C4-2B (cell line): ENCODE data around the gene PPP1R18.

Experiments
- H3K27ac ChIP-seq: fragments of 450-650 bp; 2 replicates; pipeline ENCODE4 v1.5.1; 2017
- ZFX ChIP-seq: fragments of 450-650 bp; IDR thresholded peaks from 2 replicates; pipeline ENCODE4 v1.6.1; 2017
- TF ChIP-seq, protein P1 (sequence below): fragments of 450-650 bp; conservative IDR thresholded peaks from 2 replicates; pipeline ENCODE4 v1.5.1; 2017; ENCODE audit warnings: mild to moderate bottlenecking

The PPP1R18 gene

DNA sequence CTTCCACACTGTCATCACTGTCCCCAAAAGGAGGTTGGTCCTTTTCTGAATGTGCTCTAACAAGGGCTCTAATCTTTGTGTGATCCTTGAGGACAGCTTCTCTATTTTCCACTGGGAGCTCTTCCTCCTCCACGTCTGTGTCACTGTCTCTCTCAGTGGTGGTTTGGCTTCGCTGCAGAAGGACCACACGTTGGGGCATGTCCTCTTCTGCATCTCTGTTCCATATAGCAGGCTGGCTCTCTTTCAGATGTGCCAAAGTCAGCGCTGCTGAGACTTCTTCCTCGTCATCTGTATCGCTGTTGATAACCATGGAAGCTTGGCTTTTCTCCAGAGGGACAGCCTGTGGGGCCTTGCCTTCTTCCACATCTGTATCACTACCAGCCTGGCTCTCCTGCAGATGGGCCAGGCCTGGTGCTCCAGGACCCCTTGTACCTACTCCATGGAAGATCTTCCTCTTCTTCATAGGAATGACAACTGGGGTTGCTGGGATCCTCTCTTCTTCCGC, 26.0 kb upstream of the PPP1R18 start:
- TF ChIP-seq, protein P1, sequence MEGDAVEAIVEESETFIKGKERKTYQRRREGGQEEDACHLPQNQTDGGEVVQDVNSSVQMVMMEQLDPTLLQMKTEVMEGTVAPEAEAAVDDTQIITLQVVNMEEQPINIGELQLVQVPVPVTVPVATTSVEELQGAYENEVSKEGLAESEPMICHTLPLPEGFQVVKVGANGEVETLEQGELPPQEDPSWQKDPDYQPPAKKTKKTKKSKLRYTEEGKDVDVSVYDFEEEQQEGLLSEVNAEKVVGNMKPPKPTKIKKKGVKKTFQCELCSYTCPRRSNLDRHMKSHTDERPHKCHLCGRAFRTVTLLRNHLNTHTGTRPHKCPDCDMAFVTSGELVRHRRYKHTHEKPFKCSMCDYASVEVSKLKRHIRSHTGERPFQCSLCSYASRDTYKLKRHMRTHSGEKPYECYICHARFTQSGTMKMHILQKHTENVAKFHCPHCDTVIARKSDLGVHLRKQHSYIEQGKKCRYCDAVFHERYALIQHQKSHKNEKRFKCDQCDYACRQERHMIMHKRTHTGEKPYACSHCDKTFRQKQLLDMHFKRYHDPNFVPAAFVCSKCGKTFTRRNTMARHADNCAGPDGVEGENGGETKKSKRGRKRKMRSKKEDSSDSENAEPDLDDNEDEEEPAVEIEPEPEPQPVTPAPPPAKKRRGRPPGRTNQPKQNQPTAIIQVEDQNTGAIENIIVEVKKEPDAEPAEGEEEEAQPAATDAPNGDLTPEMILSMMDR = no peak
- TF ChIP-seq ZFX = no peak
- no peak overlapping the region for H3K27ac ChIP-seq

DNA sequence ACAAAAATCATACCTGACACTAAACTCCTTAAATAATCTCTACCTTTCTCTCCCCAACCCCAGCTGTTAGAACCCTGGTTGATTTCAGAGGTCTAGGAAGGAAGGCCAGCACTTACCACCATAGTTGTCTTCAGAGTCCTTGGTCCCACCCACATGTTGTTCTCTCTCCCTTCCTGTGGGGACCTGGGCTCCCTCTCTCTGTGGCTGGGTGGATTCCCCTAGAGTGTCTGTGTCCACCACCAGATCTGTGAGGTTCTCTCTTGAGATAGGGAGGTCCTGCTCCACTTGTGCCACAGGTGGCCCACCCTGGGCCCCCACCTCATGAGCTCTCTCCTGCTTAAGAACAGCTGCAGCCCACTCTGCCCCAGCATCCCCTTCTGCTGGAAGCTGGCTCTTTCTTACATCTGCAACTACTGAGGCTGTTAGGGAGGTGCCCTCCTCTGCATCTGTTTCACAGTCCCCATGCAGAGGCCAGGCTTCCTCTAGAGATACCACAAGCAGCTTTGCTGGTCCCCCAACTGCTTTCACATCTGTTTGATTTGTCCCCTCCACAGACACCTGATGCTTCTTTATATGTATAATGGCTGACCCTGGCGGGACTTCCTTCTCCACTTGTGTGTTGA, 25.4 kb upstream of the PPP1R18 start:
- TF ChIP-seq, protein P1 = no peak
- TF ChIP-seq ZFX = no peak
- no peak overlapping the region for H3K27ac ChIP-seq

DNA sequence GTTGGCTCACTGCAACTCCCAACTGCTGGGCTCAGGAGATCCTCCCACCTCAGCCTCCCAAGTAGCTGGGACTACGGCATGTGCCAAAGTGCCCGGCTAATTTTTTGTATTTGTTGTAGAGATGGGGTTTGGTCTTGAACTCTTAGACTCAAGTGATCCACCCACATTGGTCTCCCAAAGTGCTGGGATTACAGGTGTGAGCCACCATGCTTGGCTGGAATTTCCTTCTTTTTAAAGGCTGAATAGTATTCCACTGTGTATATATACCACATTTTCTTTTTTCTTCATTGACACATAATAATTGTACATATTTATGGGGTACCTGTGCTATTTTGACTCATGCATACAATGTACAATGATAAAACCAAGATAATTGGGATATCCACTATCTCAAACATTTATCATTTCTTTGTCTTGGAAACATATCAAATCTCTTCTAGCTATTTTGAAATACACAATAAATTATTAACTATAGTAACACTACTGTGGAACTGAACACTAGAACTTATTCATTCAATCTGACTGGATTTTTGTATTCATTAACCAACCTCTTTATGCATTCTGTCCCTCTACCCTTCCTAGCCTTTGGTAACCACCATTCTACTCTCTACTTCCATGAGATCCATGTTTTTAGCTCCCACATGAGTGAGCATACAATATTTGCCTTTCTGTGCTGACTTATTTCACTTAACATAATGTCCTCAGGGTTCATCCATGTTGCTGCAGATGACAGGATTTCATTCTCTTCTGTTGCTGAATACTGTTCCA, 22.8 kb upstream of the PPP1R18 start:
- H3K27ac ChIP-seq = no peak overlapping the region
- no peak for TF ChIP-seq ZFX
- TF ChIP-seq, protein P1 = no peak

DNA sequence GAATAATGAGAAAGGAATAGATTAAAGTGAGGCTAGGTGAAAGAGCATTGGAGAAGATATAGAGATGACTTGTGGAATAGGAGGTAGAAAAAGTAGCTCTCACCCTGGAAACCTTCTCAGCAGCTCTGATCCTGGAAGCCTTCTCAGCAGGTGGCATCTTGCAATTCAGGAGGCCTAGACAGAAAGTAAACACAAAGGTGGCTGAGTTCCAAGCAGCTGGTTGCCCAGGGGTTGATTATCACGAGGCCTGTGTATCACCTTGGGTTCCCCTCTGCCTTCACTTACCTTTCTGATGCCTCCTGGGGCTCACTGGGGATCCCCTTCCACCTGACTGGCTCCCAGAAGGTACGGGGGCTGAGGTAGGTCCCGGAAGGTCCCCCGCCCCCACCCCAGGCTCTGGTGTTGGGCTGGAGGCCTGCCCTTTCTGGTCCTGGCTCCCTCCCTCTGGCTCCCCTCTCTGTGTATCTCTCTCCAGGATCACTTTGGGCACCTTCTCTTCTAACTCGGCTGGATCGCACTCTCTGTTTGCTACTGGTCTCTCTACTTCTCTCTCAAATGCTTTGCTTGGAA, 20.9 kb upstream of the PPP1R18 start:
- H3K27ac ChIP-seq = no peak overlapping the region
- TF ChIP-seq, protein P1 = no peak
- TF ChIP-seq ZFX = no peak

DNA sequence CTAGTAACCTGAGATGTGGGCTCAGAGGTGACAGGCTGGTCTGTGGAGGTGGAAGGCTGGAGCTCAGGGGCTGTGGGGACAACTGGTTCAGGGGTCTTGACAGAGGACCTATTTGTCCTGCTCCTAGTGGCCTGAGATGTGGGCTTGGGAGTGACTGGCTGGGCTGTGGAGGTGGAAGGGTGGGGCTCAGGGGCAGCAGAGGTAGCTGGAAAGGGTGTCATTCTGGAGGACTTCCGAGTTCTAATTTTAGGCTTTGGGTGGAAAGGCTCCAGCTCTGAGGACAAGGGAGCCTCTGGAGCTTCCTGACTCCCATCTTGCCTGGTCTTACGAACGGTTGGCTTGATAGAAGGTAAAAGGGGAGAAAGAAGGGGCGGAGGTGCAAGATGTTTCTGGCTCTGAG, 19.2 kb upstream of the PPP1R18 start:
- TF ChIP-seq ZFX = no peak
- TF ChIP-seq, protein P1 = no peak
- H3K27ac ChIP-seq = no peak overlapping the region

DNA sequence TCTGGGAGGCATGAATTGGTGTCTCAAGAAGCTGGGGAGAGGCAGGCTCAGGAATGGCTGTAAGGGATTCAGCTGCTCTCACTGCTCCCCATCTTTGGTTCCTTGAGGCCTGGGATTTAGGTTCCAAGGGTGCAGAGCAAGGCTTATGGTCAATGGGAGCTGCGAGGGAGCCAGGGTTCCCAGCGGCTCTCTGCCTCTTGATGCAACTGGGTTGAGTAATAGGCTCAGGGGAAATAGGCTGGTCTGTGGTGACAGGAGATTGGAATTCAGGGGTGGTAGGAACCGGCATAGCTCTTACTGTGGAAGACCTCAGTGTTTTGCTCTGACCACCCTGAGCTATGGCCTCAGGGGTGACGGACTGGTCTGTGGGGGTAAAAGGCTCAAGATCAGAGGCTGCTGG, 17.4 kb upstream of the PPP1R18 start:
- no peak for TF ChIP-seq ZFX
- TF ChIP-seq, protein P1 = no peak
- no peak overlapping the region for H3K27ac ChIP-seq

DNA sequence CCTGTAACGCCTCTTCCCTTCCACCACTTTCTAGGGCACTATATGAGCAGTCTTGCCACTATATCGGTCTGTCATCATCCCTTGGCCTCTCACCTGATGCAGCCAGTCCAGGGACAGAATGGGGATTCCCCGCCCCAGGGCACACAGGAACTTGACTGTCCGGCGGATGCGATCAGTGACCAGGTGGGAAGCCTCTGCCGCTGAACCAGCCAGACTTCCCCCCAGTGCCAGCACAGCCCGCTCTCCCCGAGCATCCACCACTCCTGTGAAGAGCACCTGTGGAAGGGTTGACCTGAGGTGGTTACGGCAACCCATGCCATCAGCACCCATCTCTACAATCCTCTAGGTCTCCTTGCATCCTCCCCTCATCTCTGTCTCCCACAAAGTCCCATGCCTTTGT, 16.6 kb upstream of the PPP1R18 start:
- no peak for TF ChIP-seq ZFX
- TF ChIP-seq, protein P1 = no peak
- H3K27ac ChIP-seq = no peak overlapping the region
